ENCODE results near the gene TXNL1.

GRCh38 chr18:56676639-56677038, 38.2 kb upstream of the TXNL1 start:
- no peak for TF ChIP-seq POLR2AphosphoS5 (IDR thresholded peaks at IDR 0.05; ENCODE audit: low read depth)
- no peak for TF ChIP-seq CTCF (IDR thresholded peaks at IDR 0.05; ENCODE audit: insufficient read depth, low read length)
- no peak for TF ChIP-seq GABPA (IDR thresholded peaks at IDR 0.05; ENCODE audit: low read depth)

Data from HL-60 (cell line).